Activated CD8-positive, alpha-beta T cell treated with anti-CD3 and anti-CD28 coated beads for 36 hours (primary cell): Measurements from ENCODE around the gene NOL4L. TPM values are rescaled to one million over a fixed set of nuclear protein-coding genes. Genes with fewer than 3 reads are reported as not detected.

ENCODE experiments used
- ATAC-seq: fragments of 200-7000 bp; cut with Tn5 transposase; one replicate; pipeline ENCODE4 v1.10.0; 2021; ENCODE audit warnings: mild to moderate bottlenecking, moderate library complexity
- CTCF ChIA-PET: fragments of 350-600 bp; sonication (Branson Sonifier 250); formaldehyde crosslinking; loops from one replicate; lab custom pipeline; 2021; ENCODE audit warnings: antibody characterized with exemption; lab: Charles Lee
- POLR2A ChIA-PET: fragments of 350-600 bp; sonication (Branson Sonifier 250); formaldehyde crosslinking; loops from one replicate; lab custom pipeline; 2021; ENCODE audit warnings: antibody characterized with exemption; lab: Charles Lee
- DNase-seq: peaks from one replicate; pipeline ENCODE4 v3.0.0-alpha.2; 2020
- H3K27ac Mint-ChIP-seq: one replicate; pipeline ENCODE4 v1.8.0; 2021; ENCODE audit warnings: mild to moderate bottlenecking, mixed read lengths
- H3K27me3 Mint-ChIP-seq: one replicate; pipeline ENCODE4 v1.8.0; 2021; ENCODE audit warnings: mixed read lengths
- H3K36me3 Mint-ChIP-seq: one replicate; pipeline ENCODE4 v1.8.0; 2021; ENCODE audit warnings: low read depth, mixed read lengths
- H3K4me1 Mint-ChIP-seq: one replicate; pipeline ENCODE4 v1.8.0; 2021; ENCODE audit warnings: low read depth, mixed read lengths
- H3K4me3 Mint-ChIP-seq: one replicate; pipeline ENCODE4 v1.8.0; 2021; ENCODE audit warnings: mild to moderate bottlenecking, moderate library complexity, mixed read lengths
- H3K9me3 Mint-ChIP-seq: one replicate; pipeline ENCODE4 v1.8.0; 2021; ENCODE audit warnings: mixed read lengths
- CTCF ChIP-seq: fragments of 200-600 bp; IDR thresholded peaks from one replicate; pipeline ENCODE4 v1.8.0; 2022; ENCODE audit warnings: antibody characterized with exemption, mild to moderate bottlenecking
- intact Hi-C: fragments of 100-400 bp; cut with micrococcal nuclease; formaldehyde crosslinking; loops from one replicate; pipeline ENCODE4 v1.10.0; 2022
- total RNA-seq, 2 experiments: library from RNA; stranded (reverse); gene quantifications; one replicate each; pipeline ENCODE4 v1.2.3, GENCODE V29; 2021

The NOL4L gene
- total RNA-seq, 2 experiments from 2014 or later = 23.3 to 23.9 TPM

GRCh38 chr20:32607727-32608663 lies 22.9 kb upstream of the NOL4L start:
- ChIA-PET POLR2A (no interaction called here), CTCF (interaction anchor here (1.7 kb wide), 1 partner anchor 45 kb away, joined by 5 read pairs; no protein-coding TSS in a partner anchor)
- DNase-seq (no peak), ATAC-seq (no peak)
- no peak overlapping the region for H3K4me3 Mint-ChIP-seq
- H3K4me1 Mint-ChIP-seq = no peaks in the 10 kb centered on the region
- intact Hi-C loops = no loop called here
- no peaks in the 10 kb centered on the region for H3K27me3 Mint-ChIP-seq
- TF ChIP-seq CTCF = no peak
- no peak overlapping the region for H3K27ac Mint-ChIP-seq
- no peaks in the 10 kb centered on the region for H3K36me3 Mint-ChIP-seq
- H3K9me3 Mint-ChIP-seq = no peaks in the 10 kb centered on the region

GRCh38 chr20:32607324-32607723 lies 22.2 kb upstream of the NOL4L start:
- ATAC-seq = no peak

GRCh38 chr20:32606790-32607189 lies 21.7 kb upstream of the NOL4L start:
- Mint-ChIP-seq H3K27ac (no peak overlapping the region), H3K27me3 (no peaks in the 10 kb centered on the region), H3K4me1 (no peaks in the 10 kb centered on the region), H3K9me3 (no peaks in the 10 kb centered on the region), H3K36me3 (no peaks in the 10 kb centered on the region), H3K4me3 (no peak overlapping the region)
- DNase-seq = no peak
- no peak for TF ChIP-seq CTCF
- CTCF ChIA-PET = no interaction called here
- POLR2A ChIA-PET = no interaction called here
- ATAC-seq = no peak
- intact Hi-C loops = no loop called here

More at GRCh38 chr20:32607324-32607723, 22.2 kb upstream of the NOL4L start:
- TF ChIP-seq CTCF = no peak
- Mint-ChIP-seq H3K9me3 (no peaks in the 10 kb centered on the region), H3K27me3 (no peaks in the 10 kb centered on the region), H3K4me1 (no peaks in the 10 kb centered on the region), H3K4me3 (no peak overlapping the region), H3K27ac (no peak overlapping the region), H3K36me3 (no peaks in the 10 kb centered on the region)
- intact Hi-C loops = no loop called here
- DNase-seq = no peak
- ChIA-PET CTCF (no interaction called here), POLR2A (no interaction called here)

GRCh38 chr20:32606107-32606506 lies 21.0 kb upstream of the NOL4L start:
- Mint-ChIP-seq H3K36me3 (no peaks in the 10 kb centered on the region), H3K27ac (no peak overlapping the region), H3K9me3 (no peaks in the 10 kb centered on the region), H3K4me1 (no peaks in the 10 kb centered on the region), H3K27me3 (no peaks in the 10 kb centered on the region), H3K4me3 (no peak overlapping the region)
- TF ChIP-seq CTCF = no peak
- DNase-seq = no peak
- POLR2A ChIA-PET = no interaction called here
- ATAC-seq = no peak
- CTCF ChIA-PET = no interaction called here
- intact Hi-C loops = no loop called here

GRCh38 chr20:32605167-32605656 lies 20.1 kb upstream of the NOL4L start:
- intact Hi-C loops = no loop called here
- no peak overlapping the region for H3K4me3 Mint-ChIP-seq
- no peaks in the 10 kb centered on the region for H3K4me1 Mint-ChIP-seq
- H3K36me3 Mint-ChIP-seq = no peaks in the 10 kb centered on the region
- POLR2A ChIA-PET = no interaction called here
- H3K27me3 Mint-ChIP-seq = no peaks in the 10 kb centered on the region
- H3K27ac Mint-ChIP-seq = no peak overlapping the region
- ATAC-seq (no peak), DNase-seq (no peak)
- CTCF ChIA-PET = interaction anchor here (1.8 kb wide), 1 partner anchor 47 kb away, joined by 5 read pairs; no protein-coding TSS in a partner anchor
- no peaks in the 10 kb centered on the region for H3K9me3 Mint-ChIP-seq
- no peak for TF ChIP-seq CTCF
